ENCODE measurements around the gene PSMD8.

The PSMD8 gene

GRCh38 chr19:38340927-38341326 lies 33.4 kb upstream of the PSMD8 start:
- no peak overlapping the region for H3K9ac ChIP-seq (ENCODE audit: low read length in 5 of 5)
- no peaks in the 10 kb centered on the region for H3K9me3 ChIP-seq (ENCODE audit: control insufficient read depth in 5 of 5, low read length in 5 of 5)
- H3K4me1 ChIP-seq (ENCODE audit: control insufficient read depth in 5 of 5, insufficient read depth in 5 of 5, low read length in 5 of 5), result peaks cover 4 to 13% (median 10%) of the 10 kb centered on the region in 5 donors
- peaks cover 0 to 7% (median 2%) of the 10 kb centered on the region in 5 donors for H3K36me3 ChIP-seq (ENCODE audit: control insufficient read depth in 5 of 5, insufficient read depth in 5 of 5, low read length in 5 of 5)
- H3K27ac ChIP-seq (ENCODE audit: low read depth, low read length), result no peak overlapping the region
- no peak overlapping the region for H3K4me3 ChIP-seq (ENCODE audit: low read depth in 1 of 5, low read length in 5 of 5)
- no peaks in the 10 kb centered on the region for H3K27me3 ChIP-seq (ENCODE audit: control insufficient read depth in 5 of 5, insufficient read depth in 4 of 5, low read length in 5 of 5)

GRCh38 chr19:38346837-38347236 lies 27.5 kb upstream of the PSMD8 start:
- Histone ChIP-seq H3K4me3 (ENCODE audit: low read depth in 1 of 5, low read length in 5 of 5) (no peak overlapping the region), H3K9ac (ENCODE audit: low read length in 5 of 5) (no peak overlapping the region), H3K4me1 (ENCODE audit: control insufficient read depth in 5 of 5, insufficient read depth in 5 of 5, low read length in 5 of 5) (no peaks in the 10 kb centered on the region), H3K36me3 (ENCODE audit: control insufficient read depth in 5 of 5, insufficient read depth in 5 of 5, low read length in 5 of 5) (peaks cover 0 to 7% (median 0%) of the 10 kb centered on the region in 5 donors), H3K9me3 (ENCODE audit: control insufficient read depth in 5 of 5, low read length in 5 of 5) (no peaks in the 10 kb centered on the region), H3K27me3 (ENCODE audit: control insufficient read depth in 5 of 5, insufficient read depth in 4 of 5, low read length in 5 of 5) (peaks cover 0 to 3% (median 2%) of the 10 kb centered on the region in 5 donors), H3K27ac (ENCODE audit: low read depth, low read length) (no peak overlapping the region)

DNA sequence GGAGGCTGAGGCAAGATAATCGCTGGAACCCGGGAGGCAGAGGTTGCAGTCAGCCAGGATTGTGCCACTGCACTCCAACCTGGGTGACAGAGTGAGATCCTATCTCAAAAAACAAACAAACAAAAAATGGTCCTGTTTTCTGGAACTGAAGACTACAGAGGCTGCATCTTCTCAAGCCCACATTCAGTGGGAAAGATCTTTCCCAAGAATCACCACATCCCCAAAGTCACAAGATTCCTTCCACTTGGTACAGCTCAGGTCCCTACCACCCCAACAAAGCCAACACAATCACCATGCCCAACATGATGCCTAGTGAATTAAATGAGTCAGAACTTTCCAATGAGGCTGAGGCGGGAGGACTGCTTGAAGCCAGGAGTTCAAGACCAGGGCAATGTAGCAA lies 23.5 kb upstream of the PSMD8 start:
- Histone ChIP-seq H3K9ac (ENCODE audit: low read length in 5 of 5) (no peak overlapping the region), H3K4me3 (ENCODE audit: low read depth in 1 of 5, low read length in 5 of 5) (no peak overlapping the region), H3K4me1 (ENCODE audit: control insufficient read depth in 5 of 5, insufficient read depth in 5 of 5, low read length in 5 of 5) (no peaks in the 10 kb centered on the region), H3K27me3 (ENCODE audit: control insufficient read depth in 5 of 5, insufficient read depth in 4 of 5, low read length in 5 of 5) (peaks cover 11 to 17% (median 16%) of the 10 kb centered on the region in 5 donors), H3K36me3 (ENCODE audit: control insufficient read depth in 5 of 5, insufficient read depth in 5 of 5, low read length in 5 of 5) (no peaks in the 10 kb centered on the region), H3K9me3 (ENCODE audit: control insufficient read depth in 5 of 5, low read length in 5 of 5) (no peaks in the 10 kb centered on the region), H3K27ac (ENCODE audit: low read depth, low read length) (no peak overlapping the region)

DNA sequence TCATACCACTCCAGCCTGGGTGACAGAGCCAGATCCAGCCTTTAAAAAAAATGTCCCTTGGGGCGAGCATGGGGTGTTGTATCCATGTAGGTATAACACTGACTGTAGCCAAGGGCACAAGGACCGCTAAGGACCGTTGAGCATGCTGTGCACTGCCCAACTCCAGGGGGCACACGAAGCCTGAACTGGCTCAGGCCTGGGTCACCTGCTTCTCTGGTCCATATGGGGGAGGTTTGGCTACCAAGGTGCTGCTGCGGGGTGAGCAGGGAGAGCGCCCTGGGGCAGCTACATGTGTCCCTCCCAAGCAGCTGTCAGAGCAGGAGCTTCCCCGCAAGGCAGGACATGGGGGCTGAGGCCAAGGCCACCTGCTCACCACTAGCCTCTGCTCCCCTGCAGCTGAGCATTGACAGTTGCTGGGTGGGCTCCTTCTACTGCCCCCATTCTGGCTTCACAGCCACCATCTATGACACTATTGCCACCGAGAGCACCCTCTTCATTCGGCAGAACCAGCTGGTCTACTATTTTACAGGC lies 22.4 kb upstream of the PSMD8 start:
- no peak overlapping the region for H3K4me3 ChIP-seq (ENCODE audit: low read depth in 1 of 5, low read length in 5 of 5)
- no peak overlapping the region for H3K27ac ChIP-seq (ENCODE audit: low read depth, low read length)
- peaks cover 19 to 27% (median 25%) of the 10 kb centered on the region in 5 donors for H3K27me3 ChIP-seq (ENCODE audit: control insufficient read depth in 5 of 5, insufficient read depth in 4 of 5, low read length in 5 of 5)
- H3K4me1 ChIP-seq (ENCODE audit: control insufficient read depth in 5 of 5, insufficient read depth in 5 of 5, low read length in 5 of 5), result no peaks in the 10 kb centered on the region
- H3K9ac ChIP-seq (ENCODE audit: low read length in 5 of 5), result no peak overlapping the region
- H3K9me3 ChIP-seq (ENCODE audit: control insufficient read depth in 5 of 5, low read length in 5 of 5), result no peaks in the 10 kb centered on the region
- no peaks in the 10 kb centered on the region for H3K36me3 ChIP-seq (ENCODE audit: control insufficient read depth in 5 of 5, insufficient read depth in 5 of 5, low read length in 5 of 5)

DNA sequence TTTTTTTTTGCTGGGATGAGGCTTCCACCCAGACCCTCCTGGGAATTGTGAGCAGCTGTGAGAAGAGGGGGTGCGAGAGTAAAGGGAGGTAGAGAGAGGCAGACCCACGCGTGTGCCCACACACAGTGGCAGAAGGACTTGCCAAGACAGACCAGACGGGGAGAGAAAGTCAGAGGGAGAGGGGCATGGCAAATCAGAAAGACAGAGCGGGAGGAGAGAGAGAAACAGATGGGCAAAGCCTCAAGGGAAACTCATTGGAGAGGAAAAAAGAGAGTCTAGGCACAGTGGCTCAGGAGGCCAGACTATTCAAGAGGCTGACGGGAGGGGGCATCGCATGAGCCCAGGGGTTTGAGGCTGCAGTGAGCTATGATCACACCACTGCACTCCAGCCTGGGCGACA lies 21.8 kb upstream of the PSMD8 start:
- H3K9me3 ChIP-seq (ENCODE audit: control insufficient read depth in 5 of 5, low read length in 5 of 5), result no peaks in the 10 kb centered on the region
- H3K27me3 ChIP-seq (ENCODE audit: control insufficient read depth in 5 of 5, insufficient read depth in 4 of 5, low read length in 5 of 5), result peaks cover 20 to 27% (median 26%) of the 10 kb centered on the region in 5 donors
- no peak overlapping the region for H3K9ac ChIP-seq (ENCODE audit: low read length in 5 of 5)
- H3K36me3 ChIP-seq (ENCODE audit: control insufficient read depth in 5 of 5, insufficient read depth in 5 of 5, low read length in 5 of 5), result no peaks in the 10 kb centered on the region
- H3K4me1 ChIP-seq (ENCODE audit: control insufficient read depth in 5 of 5, insufficient read depth in 5 of 5, low read length in 5 of 5), result no peaks in the 10 kb centered on the region
- no peak overlapping the region for H3K4me3 ChIP-seq (ENCODE audit: low read depth in 1 of 5, low read length in 5 of 5)
- H3K27ac ChIP-seq (ENCODE audit: low read depth, low read length), result no peak overlapping the region

- no peaks in the 10 kb centered on the region for H3K9me3 ChIP-seq (ENCODE audit: control insufficient read depth in 5 of 5, low read length in 5 of 5)
- H3K36me3 ChIP-seq (ENCODE audit: control insufficient read depth in 5 of 5, insufficient read depth in 5 of 5, low read length in 5 of 5), result no peaks in the 10 kb centered on the region
- no peak overlapping the region for H3K9ac ChIP-seq (ENCODE audit: low read length in 5 of 5)
- H3K4me3 ChIP-seq (ENCODE audit: low read depth in 1 of 5, low read length in 5 of 5), result no peak overlapping the region
- H3K4me1 ChIP-seq (ENCODE audit: control insufficient read depth in 5 of 5, insufficient read depth in 5 of 5, low read length in 5 of 5), result peaks cover 0 to under 1% (median 0%) of the 10 kb centered on the region in 5 donors
- H3K27me3 ChIP-seq (ENCODE audit: control insufficient read depth in 5 of 5, insufficient read depth in 4 of 5, low read length in 5 of 5), result peaks cover 32 to 49% (median 40%) of the 10 kb centered on the region in 5 donors
- H3K27ac ChIP-seq (ENCODE audit: low read depth, low read length), result no peak overlapping the region
Measured at GRCh38 chr19:38355728-38356725, 18.3 kb upstream of the PSMD8 start.

GRCh38 chr19:38358071-38358470 lies 16.3 kb upstream of the PSMD8 start:
- Histone ChIP-seq H3K9me3 (ENCODE audit: control insufficient read depth in 5 of 5, low read length in 5 of 5) (no peaks in the 10 kb centered on the region), H3K9ac (ENCODE audit: low read length in 5 of 5) (no peak overlapping the region), H3K4me1 (ENCODE audit: control insufficient read depth in 5 of 5, insufficient read depth in 5 of 5, low read length in 5 of 5) (peaks cover 2 to 19% (median 17%) of the 10 kb centered on the region in 5 donors), H3K27ac (ENCODE audit: low read depth, low read length) (no peak overlapping the region), H3K4me3 (ENCODE audit: low read depth in 1 of 5, low read length in 5 of 5) (no peak overlapping the region), H3K27me3 (ENCODE audit: control insufficient read depth in 5 of 5, insufficient read depth in 4 of 5, low read length in 5 of 5) (peaks cover 24 to 47% (median 35%) of the 10 kb centered on the region in 5 donors), H3K36me3 (ENCODE audit: control insufficient read depth in 5 of 5, insufficient read depth in 5 of 5, low read length in 5 of 5) (no peaks in the 10 kb centered on the region)

GRCh38 chr19:38359242-38360021 lies 14.9 kb upstream of the PSMD8 start:
- Histone ChIP-seq H3K9me3 (ENCODE audit: control insufficient read depth in 5 of 5, low read length in 5 of 5) (no peaks in the 10 kb centered on the region), H3K4me3 (ENCODE audit: low read depth in 1 of 5, low read length in 5 of 5) (no peak overlapping the region), H3K36me3 (ENCODE audit: control insufficient read depth in 5 of 5, insufficient read depth in 5 of 5, low read length in 5 of 5) (no peaks in the 10 kb centered on the region), H3K27me3 (ENCODE audit: control insufficient read depth in 5 of 5, insufficient read depth in 4 of 5, low read length in 5 of 5) (peaks cover 20 to 44% (median 32%) of the 10 kb centered on the region in 5 donors), H3K9ac (ENCODE audit: low read length in 5 of 5) (no peak overlapping the region), H3K27ac (ENCODE audit: low read depth, low read length) (no peak overlapping the region), H3K4me1 (ENCODE audit: control insufficient read depth in 5 of 5, insufficient read depth in 5 of 5, low read length in 5 of 5) (peaks cover 2 to 19% (median 17%) of the 10 kb centered on the region in 5 donors)

DNA sequence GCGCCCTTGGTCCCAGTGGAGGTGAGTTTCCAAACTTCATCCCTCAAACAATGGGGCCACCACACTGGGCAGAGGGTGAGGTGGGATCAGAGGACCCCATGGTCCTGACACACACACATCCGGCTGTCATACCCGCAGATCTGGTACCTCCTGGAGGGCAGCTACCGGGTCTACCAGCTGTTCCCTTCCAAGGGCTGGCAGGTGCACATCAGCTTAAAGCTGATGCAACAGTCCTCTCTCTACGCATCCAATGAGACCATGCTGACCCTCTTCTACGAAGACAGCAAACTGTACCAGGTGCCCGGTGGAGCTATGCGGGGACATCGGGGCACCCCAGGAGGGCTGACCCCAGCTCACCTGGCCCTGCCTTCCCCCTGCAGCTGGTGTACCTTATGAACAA lies 14.0 kb upstream of the PSMD8 start:
- Histone ChIP-seq H3K27me3 (ENCODE audit: control insufficient read depth in 5 of 5, insufficient read depth in 4 of 5, low read length in 5 of 5) (peaks cover 18 to 44% (median 32%) of the 10 kb centered on the region in 5 donors), H3K27ac (ENCODE audit: low read depth, low read length) (no peak overlapping the region), H3K9ac (ENCODE audit: low read length in 5 of 5) (no peak overlapping the region), H3K9me3 (ENCODE audit: control insufficient read depth in 5 of 5, low read length in 5 of 5) (no peaks in the 10 kb centered on the region), H3K36me3 (ENCODE audit: control insufficient read depth in 5 of 5, insufficient read depth in 5 of 5, low read length in 5 of 5) (no peaks in the 10 kb centered on the region), H3K4me1 (ENCODE audit: control insufficient read depth in 5 of 5, insufficient read depth in 5 of 5, low read length in 5 of 5) (peaks cover 2 to 19% (median 17%) of the 10 kb centered on the region in 5 donors), H3K4me3 (ENCODE audit: low read depth in 1 of 5, low read length in 5 of 5) (no peak overlapping the region)

All from subcutaneous abdominal adipose tissue (tissue), 5 donors.